ENCODE data around the gene SHROOM2.

DNA sequence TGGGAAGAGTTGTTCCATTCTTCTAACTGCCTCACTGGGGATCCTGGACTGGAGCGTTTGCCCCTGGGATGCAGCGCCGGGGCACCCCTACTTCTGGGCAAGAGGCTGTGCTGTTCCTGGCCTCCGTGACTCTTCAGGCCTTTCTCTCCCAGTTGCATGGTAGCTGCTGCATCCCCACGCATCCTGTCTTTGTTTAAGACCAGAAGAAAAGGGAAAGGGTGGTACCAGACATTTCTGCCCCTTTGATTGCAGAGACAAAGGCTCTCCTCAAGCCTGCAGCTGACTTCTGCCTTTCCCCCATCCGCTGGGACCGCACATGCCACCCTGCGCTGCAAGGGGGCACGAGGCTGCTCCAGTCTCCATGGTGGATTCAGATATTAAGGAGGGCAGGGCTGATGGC lies 70.4 kb downstream of the SHROOM2 start:
- TF ChIP-seq, protein P1, sequence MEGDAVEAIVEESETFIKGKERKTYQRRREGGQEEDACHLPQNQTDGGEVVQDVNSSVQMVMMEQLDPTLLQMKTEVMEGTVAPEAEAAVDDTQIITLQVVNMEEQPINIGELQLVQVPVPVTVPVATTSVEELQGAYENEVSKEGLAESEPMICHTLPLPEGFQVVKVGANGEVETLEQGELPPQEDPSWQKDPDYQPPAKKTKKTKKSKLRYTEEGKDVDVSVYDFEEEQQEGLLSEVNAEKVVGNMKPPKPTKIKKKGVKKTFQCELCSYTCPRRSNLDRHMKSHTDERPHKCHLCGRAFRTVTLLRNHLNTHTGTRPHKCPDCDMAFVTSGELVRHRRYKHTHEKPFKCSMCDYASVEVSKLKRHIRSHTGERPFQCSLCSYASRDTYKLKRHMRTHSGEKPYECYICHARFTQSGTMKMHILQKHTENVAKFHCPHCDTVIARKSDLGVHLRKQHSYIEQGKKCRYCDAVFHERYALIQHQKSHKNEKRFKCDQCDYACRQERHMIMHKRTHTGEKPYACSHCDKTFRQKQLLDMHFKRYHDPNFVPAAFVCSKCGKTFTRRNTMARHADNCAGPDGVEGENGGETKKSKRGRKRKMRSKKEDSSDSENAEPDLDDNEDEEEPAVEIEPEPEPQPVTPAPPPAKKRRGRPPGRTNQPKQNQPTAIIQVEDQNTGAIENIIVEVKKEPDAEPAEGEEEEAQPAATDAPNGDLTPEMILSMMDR (optimal IDR thresholded peaks at IDR 0.05 in 1 of 3, IDR thresholded peaks at IDR 0.05 in 1 of 3, conservative IDR thresholded peaks at IDR 0.05 in 1 of 3; ENCODE audit: extremely low read depth in 1 of 3, insufficient read depth in 2 of 3, low read length in 3 of 3), result no peak
- no peak for TF ChIP-seq EZH2 (IDR thresholded peaks at IDR 0.05; ENCODE audit: low read length)

All from keratinocyte (primary cell).